IMR-90 (cell line): ENCODE data around the gene MSMO1. TPM values are rescaled to one million over a fixed set of nuclear protein-coding genes. Genes with fewer than 3 reads are reported as not detected.

Experiments used
- ATAC-seq: fragments of 200-7000 bp; cut with Tn5 transposase; 2 replicates; pipeline ENCODE4 v1.9.1; 2020; ENCODE audit warnings: low read depth, mild to moderate bottlenecking, moderate library complexity
- BruUV-seq: library from RNA; stranded (reverse); fragments of 400-500 nt; replicated peaks from 2 replicates; lab custom pipeline; 2021; lab: Mats Ljungman, UMichigan
- CTCF ChIA-PET: fragments of 300-600 bp; formaldehyde crosslinking; extraction: SDS; loops from one replicate; lab custom pipeline; 2021; ENCODE audit warnings: antibody characterized with exemption; lab: Yijun Ruan, JAX
- POLR2A ChIA-PET: fragments of 300-600 bp; sonication (Branson Sonifier 250); formaldehyde crosslinking; loops from one replicate; lab custom pipeline; 2022; ENCODE audit warnings: antibody characterized with exemption; ENCODE audit not compliant: unreplicated experiment; lab: Charles Lee
- DNase-seq: peaks from one replicate; pipeline ENCODE4 v3.0.0; 2013
- H2AFZ ChIP-seq: replicated peaks from 2 replicates; pipeline ENCODE3; 2013; ENCODE audit warnings: low read length, mild to moderate bottlenecking; ENCODE audit not compliant: poor library complexity
- H2AK5ac ChIP-seq: 2 replicates; pipeline ENCODE4 v1.6.1; 2013; ENCODE audit warnings: low read depth, low read length, inconsistent platforms
- H2AK9ac ChIP-seq: replicated peaks from 2 replicates; pipeline ENCODE3; 2013; ENCODE audit warnings: mild to moderate bottlenecking, low read depth, low read length, moderate library complexity; ENCODE audit not compliant: poor library complexity
- H2BK120ac ChIP-seq: 2 replicates; pipeline ENCODE4 v1.6.1; 2013; ENCODE audit warnings: low read depth, low read length, inconsistent platforms
- H2BK15ac ChIP-seq: 3 replicates; pipeline ENCODE4 v1.6.1; 2013; ENCODE audit warnings: low read depth, low read length, inconsistent platforms
- H2BK20ac ChIP-seq: 2 replicates; pipeline ENCODE4 v1.6.1; 2013; ENCODE audit warnings: low read depth, mild to moderate bottlenecking, inconsistent platforms, low read length, moderate library complexity
- H2BK5ac ChIP-seq: 2 replicates; pipeline ENCODE4 v1.6.1; 2013; ENCODE audit warnings: mild to moderate bottlenecking, low read depth, low read length, inconsistent platforms; ENCODE audit not compliant: poor library complexity, severe bottlenecking
- H3K14ac ChIP-seq: replicated peaks from 2 replicates; pipeline ENCODE4 v1.6.1; 2013; ENCODE audit warnings: low read depth, low read length, inconsistent platforms
- H3K18ac ChIP-seq: 2 replicates; pipeline ENCODE4 v1.6.1; 2013; ENCODE audit warnings: low read depth, low read length, control low read depth
- H3K23ac ChIP-seq: 2 replicates; pipeline ENCODE4 v1.6.1; 2013; ENCODE audit warnings: low read depth, low read length, inconsistent platforms
- H3K27ac ChIP-seq: 2 replicates; pipeline ENCODE4 v1.5.1; 2013; ENCODE audit warnings: mild to moderate bottlenecking, control low read depth, low read length; ENCODE audit not compliant: insufficient read depth
- H3K27me3 ChIP-seq: 2 replicates; pipeline ENCODE4 v1.6.1; 2013; ENCODE audit warnings: low read length; ENCODE audit not compliant: control insufficient read depth, insufficient read depth
- H3K36me3 ChIP-seq: 2 replicates; pipeline ENCODE4 v1.6.1; 2013; ENCODE audit warnings: low read length, mixed read lengths; ENCODE audit not compliant: control insufficient read depth, insufficient read depth
- H3K4ac ChIP-seq: 2 replicates; pipeline ENCODE4 v1.6.1; 2013; ENCODE audit warnings: low read depth, low read length, inconsistent platforms
- H3K4me1 ChIP-seq: 2 replicates; pipeline ENCODE4 v1.6.1; 2013; ENCODE audit warnings: low read length, mixed read lengths; ENCODE audit not compliant: control insufficient read depth, insufficient read depth
- H3K4me2 ChIP-seq: 2 replicates; pipeline ENCODE4 v1.6.1; 2013; ENCODE audit warnings: low read depth, mild to moderate bottlenecking, control low read depth, low read length, moderate library complexity
- H3K4me3 ChIP-seq: 2 replicates; pipeline ENCODE4 v1.5.1; 2013; ENCODE audit warnings: low read depth, mild to moderate bottlenecking, control low read depth, low read length, moderate library complexity; ENCODE audit not compliant: insufficient read depth
- H3K56ac ChIP-seq: 2 replicates; pipeline ENCODE4 v1.6.1; 2013; ENCODE audit warnings: low read length, inconsistent platforms; ENCODE audit not compliant: insufficient read depth; ENCODE audit errors: extremely low read depth
- H3K79me1 ChIP-seq, 2 experiments: 2 replicates each; pipeline ENCODE4 v1.6.1; 2013; ENCODE audit warnings: low read length in 2 of 2, inconsistent platforms in 1 of 2, low read depth in 1 of 2
- H3K9ac ChIP-seq: 2 replicates; pipeline ENCODE4 v1.6.1; 2013; ENCODE audit warnings: low read depth, low read length, control low read depth
- H3K9me1 ChIP-seq: 2 replicates; pipeline ENCODE4 v1.6.1; 2013; ENCODE audit warnings: low read length, inconsistent platforms; ENCODE audit not compliant: insufficient read depth
- H3K9me3 ChIP-seq: 2 replicates; pipeline ENCODE4 v1.6.1; 2013; ENCODE audit warnings: low read length; ENCODE audit not compliant: control insufficient read depth, insufficient read depth
- H4K20me1 ChIP-seq: 2 replicates; pipeline ENCODE4 v1.6.1; 2013; ENCODE audit warnings: low read length, inconsistent platforms; ENCODE audit not compliant: insufficient read depth
- H4K5ac ChIP-seq: 2 replicates; pipeline ENCODE4 v1.6.1; 2013; ENCODE audit warnings: mild to moderate bottlenecking, low read depth, low read length, control low read depth
- H4K8ac ChIP-seq, 2 experiments: 2 replicates each; pipeline ENCODE4 v1.6.1; 2013; ENCODE audit warnings: low read depth in 2 of 2, low read length in 2 of 2, control low read depth in 1 of 2, inconsistent platforms in 1 of 2
- H4K91ac ChIP-seq: 2 replicates; pipeline ENCODE4 v1.6.1; 2013; ENCODE audit warnings: low read depth, low read length, inconsistent platforms; ENCODE audit not compliant: insufficient read depth
- NFE2L2 ChIP-seq: fragments of 150-350 bp; IDR thresholded peaks from 2 replicates; pipeline ENCODE4 v1.6.1; 2016; ENCODE audit warnings: low read depth, mild to moderate bottlenecking, low read length
- POLR2A ChIP-seq: IDR thresholded peaks from 2 replicates; pipeline ENCODE4 v1.6.1; 2012; ENCODE audit warnings: mild to moderate bottlenecking, low read depth, low read length
- RCOR1 ChIP-seq: IDR thresholded peaks from 2 replicates; pipeline ENCODE4 v1.6.1; 2012; ENCODE audit warnings: mild to moderate bottlenecking, low read length, improper control_type of control experiment; ENCODE audit not compliant: insufficient replicate concordance
- WGBS, 2 experiments: methylation state at CpG; one replicate each; pipeline versions ENCODE4 v1.1.5 to v1.1.7; 2013; ENCODE audit warnings: missing lambda C conversion rate in 2 of 2; ENCODE audit not compliant: insufficient read length in 1 of 2; ENCODE audit errors: extremely low coverage in 2 of 2; 5-methylcytosine and 5-hydroxymethylcytosine counted together
- dilution Hi-C: fragments of 300-500 bp; cut with HindIII; formaldehyde crosslinking; loops from one replicate; pipeline ENCODE4 v1.14.3; 2018; ENCODE audit warnings: low sequenced_read_pairs; ENCODE audit not compliant: unreplicated experiment
- in situ Hi-C: fragments of 300-500 bp; cut with MboI; formaldehyde crosslinking; loops from 3 replicates; pipeline ENCODE4 v1.14.3; 2019; ENCODE audit warnings: low sequenced_read_pairs, inconsistent platforms, mixed read lengths
- intact Hi-C: fragments of 100-400 bp; cut with micrococcal nuclease; formaldehyde crosslinking; loops from 2 replicates; pipeline ENCODE4 v1.10.0; 2022
- polyA plus RNA-seq, 3 experiments: library from polyadenylated mRNA; depleted of rRNA; stranded (reverse); fragments of >200 nt; gene quantifications; 2 replicates each; pipeline ENCODE4 v1.2.3, GENCODE V29; 2012; ENCODE audit warnings: low replicate concordance in 1 of 3
- total RNA-seq: library from RNA; depleted of rRNA; stranded (reverse); fragments of >200 nt; gene quantifications from 2 replicates; pipeline ENCODE4 v1.2.3, GENCODE V29; 2012
- TF ChIP-seq, protein P1 (sequence below): conservative IDR thresholded peaks from 2 replicates; pipeline ENCODE4 v1.5.1; 2012; ENCODE audit warnings: mild to moderate bottlenecking, low read depth, low read length, improper control_type of control experiment

The MSMO1 gene
- total and polyA plus RNA-seq, 2 of the 4 experiments (the other 2 are of a cell fraction), result 40.1 to 42.1 TPM

DNA sequence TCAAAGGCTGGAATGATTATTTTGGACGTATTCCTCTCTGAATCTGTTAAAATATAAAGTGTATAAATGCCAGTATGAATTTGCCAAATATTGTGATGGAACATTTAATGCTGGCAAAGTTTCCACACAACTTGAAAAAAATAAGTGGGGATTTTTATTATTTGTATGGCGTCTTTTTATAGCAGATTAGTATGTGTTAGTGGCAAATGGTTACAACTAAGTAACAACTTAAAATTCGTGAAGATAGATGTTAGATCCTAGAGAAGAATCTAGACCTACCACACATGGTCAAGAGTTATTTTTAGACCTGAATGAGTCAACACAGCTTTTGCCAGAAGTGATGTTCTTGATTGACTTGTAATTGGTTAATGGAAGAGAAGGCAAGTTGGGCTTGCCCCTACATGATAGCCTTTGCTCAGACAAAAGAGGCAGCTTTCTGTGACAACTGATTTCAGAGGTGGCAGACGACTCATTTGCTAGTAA lies 56.2 kb downstream of the MSMO1 start:
- H3K56ac ChIP-seq, result no peak overlapping the region
- no peaks in the 10 kb centered on the region for H3K4me1 ChIP-seq
- no peaks in the 10 kb centered on the region for H3K36me3 ChIP-seq
- H3K4me3 ChIP-seq, result no peak overlapping the region
- H3K9me1 ChIP-seq, result no peaks in the 10 kb centered on the region
- H4K91ac ChIP-seq, result no peak overlapping the region
- H3K27ac ChIP-seq, result no peak overlapping the region
- H3K4ac ChIP-seq, result no peak overlapping the region
- CTCF ChIA-PET, result interaction anchor here (0.5 to 1.3 kb wide), 2 partner anchors 19 to 281 kb away, joined by 3 read pairs; no protein-coding TSS in a partner anchor
- H3K9ac ChIP-seq, result no peak overlapping the region
- WGBS, 2 experiments, result no CpG with 5 or more reads among the region's 4 CpGs
- no peak overlapping the region for H3K14ac ChIP-seq
- dilution Hi-C loops (no loop called here), in situ Hi-C loops (no loop called here), intact Hi-C loops (no loop called here)
- H4K8ac ChIP-seq, result no peak overlapping the region
- H3K18ac ChIP-seq, result no peak overlapping the region
- DNase-seq (no peak), ATAC-seq (no peak)
- no peaks in the 10 kb centered on the region for H3K79me1 ChIP-seq
- no peak overlapping the region for H2BK15ac ChIP-seq
- BruUV-seq, result no TSS peak
- no peak overlapping the region for H3K23ac ChIP-seq
- H2BK20ac ChIP-seq, result no peak overlapping the region
- H4K5ac ChIP-seq, result no peak overlapping the region
- no peak overlapping the region for H2BK120ac ChIP-seq
- TF ChIP-seq POLR2A, result no peak
- TF ChIP-seq, protein P1, sequence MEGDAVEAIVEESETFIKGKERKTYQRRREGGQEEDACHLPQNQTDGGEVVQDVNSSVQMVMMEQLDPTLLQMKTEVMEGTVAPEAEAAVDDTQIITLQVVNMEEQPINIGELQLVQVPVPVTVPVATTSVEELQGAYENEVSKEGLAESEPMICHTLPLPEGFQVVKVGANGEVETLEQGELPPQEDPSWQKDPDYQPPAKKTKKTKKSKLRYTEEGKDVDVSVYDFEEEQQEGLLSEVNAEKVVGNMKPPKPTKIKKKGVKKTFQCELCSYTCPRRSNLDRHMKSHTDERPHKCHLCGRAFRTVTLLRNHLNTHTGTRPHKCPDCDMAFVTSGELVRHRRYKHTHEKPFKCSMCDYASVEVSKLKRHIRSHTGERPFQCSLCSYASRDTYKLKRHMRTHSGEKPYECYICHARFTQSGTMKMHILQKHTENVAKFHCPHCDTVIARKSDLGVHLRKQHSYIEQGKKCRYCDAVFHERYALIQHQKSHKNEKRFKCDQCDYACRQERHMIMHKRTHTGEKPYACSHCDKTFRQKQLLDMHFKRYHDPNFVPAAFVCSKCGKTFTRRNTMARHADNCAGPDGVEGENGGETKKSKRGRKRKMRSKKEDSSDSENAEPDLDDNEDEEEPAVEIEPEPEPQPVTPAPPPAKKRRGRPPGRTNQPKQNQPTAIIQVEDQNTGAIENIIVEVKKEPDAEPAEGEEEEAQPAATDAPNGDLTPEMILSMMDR, result no peak
- TF ChIP-seq NFE2L2, result no peak
- TF ChIP-seq RCOR1, result no peak
- no peak overlapping the region for H2BK5ac ChIP-seq
- peaks cover 2% of the 10 kb centered on the region; the same call in 1 of the 2 replicates for H3K27me3 ChIP-seq
- H2AK5ac ChIP-seq, result no peak overlapping the region
- no peaks in the 10 kb centered on the region for H3K9me3 ChIP-seq
- no peak overlapping the region for H3K4me2 ChIP-seq
- H2AK9ac ChIP-seq, result no peak overlapping the region
- H4K20me1 ChIP-seq, result no peaks in the 10 kb centered on the region
- H2AFZ ChIP-seq, result no peak overlapping the region
- POLR2A ChIA-PET, result no interaction called here
